SK-N-SH (cell line): ENCODE results near the gene NCKAP5. TPM values are rescaled to one million over a fixed set of nuclear protein-coding genes. Genes with fewer than 3 reads are reported as not detected.

Source experiments
- CTCF ChIA-PET: fragments of 300-600, 350-600 bp; formaldehyde crosslinking; extraction: SDS; loops from one replicate; lab custom pipeline; 2021; lab: Yijun Ruan, JAX
- POLR2A ChIA-PET: fragments of 350-600 bp; sonication (Branson Sonifier 250); formaldehyde crosslinking; extraction: SDS; loops from one replicate; lab custom pipeline; 2020; ENCODE audit warnings: antibody characterized with exemption, inconsistent platforms; lab: Yijun Ruan, JAX
- DNase-seq: peaks from one replicate; pipeline ENCODE4 v3.0.0; 2012
- H2AFZ ChIP-seq: fragments of 200-600 bp; sonication (generic); 2 replicates; pipeline ENCODE4 v1.8.1; 2016; ENCODE audit warnings: antibody characterized with exemption, mild to moderate bottlenecking, low read depth
- H3F3A ChIP-seq: fragments of 200-600 bp; sonication (generic); replicated peaks from 2 replicates; pipeline ENCODE3; 2016; ENCODE audit warnings: antibody characterized with exemption, mild to moderate bottlenecking; ENCODE audit not compliant: insufficient read depth
- H3K27ac ChIP-seq, 2 experiments: fragments of 200-500 bp in 1 of 2; fragments of 200-600 bp in 1 of 2; sonication (Bioruptor generic) in 1 of 2; sonication (generic), shearing (Covaris generic) in 1 of 2; 2 replicates each; pipeline versions ENCODE4 v1.5.1 to v1.6.1; 2014 to 2016; ENCODE audit warnings: low read depth in 2 of 2, inconsistent platforms in 1 of 2, low read length in 1 of 2, mild to moderate bottlenecking in 1 of 2, mixed read lengths in 1 of 2
- H3K27me3 ChIP-seq: fragments of 200-600 bp; sonication (generic), shearing (Covaris generic); 2 replicates; pipeline ENCODE4 v1.6.1; 2016; ENCODE audit warnings: mixed run types; ENCODE audit not compliant: insufficient read depth
- H3K36me3 ChIP-seq, 2 experiments: fragments of 200-500 bp in 1 of 2; fragments of 200-600 bp in 1 of 2; sonication (Bioruptor generic) in 1 of 2; sonication (generic) in 1 of 2; replicated peaks in 1 of 2; 2 replicates each; pipeline versions ENCODE3 to v1.5.1; 2014 to 2016; ENCODE audit warnings: low read length in 1 of 2, mild to moderate bottlenecking in 1 of 2; ENCODE audit not compliant: insufficient read depth in 2 of 2, control insufficient read depth in 1 of 2
- H3K4me1 ChIP-seq, 2 experiments: fragments of 200-500 bp in 1 of 2; fragments of 200-600 bp in 1 of 2; sonication (Bioruptor generic) in 1 of 2; sonication (generic), shearing (Covaris generic) in 1 of 2; 2 replicates each; pipeline versions ENCODE4 v1.5.1 to v1.6.1; 2014 to 2016; ENCODE audit warnings: low read depth in 1 of 2, low read length in 1 of 2, mixed run types in 1 of 2; ENCODE audit not compliant: insufficient read depth in 2 of 2, control insufficient read depth in 1 of 2
- H3K4me2 ChIP-seq: fragments of 200-600 bp; sonication (generic), shearing (Covaris generic); 2 replicates; pipeline ENCODE4 v1.6.1; 2017; ENCODE audit warnings: mixed run types
- H3K4me3 ChIP-seq, 2 experiments: fragments of 200-500 bp in 1 of 2; fragments of 200-600 bp in 1 of 2; sonication (Bioruptor generic) in 1 of 2; sonication (generic), shearing (Covaris generic) in 1 of 2; 2 replicates each; pipeline versions ENCODE4 v1.5.1 to v1.8.1; 2014 to 2016; ENCODE audit warnings: low read depth in 2 of 2, inconsistent platforms in 1 of 2, low read length in 1 of 2, mild to moderate bottlenecking in 1 of 2, mixed read lengths in 1 of 2, moderate library complexity in 1 of 2
- H3K79me2 ChIP-seq: fragments of 200-600 bp; sonication (generic); 2 replicates; pipeline ENCODE4 v1.8.1; 2017; ENCODE audit warnings: mild to moderate bottlenecking; ENCODE audit not compliant: insufficient read depth
- H3K9ac ChIP-seq: fragments of 200-600 bp; sonication (generic); 2 replicates; pipeline ENCODE4 v1.6.1; 2017; ENCODE audit warnings: mixed run types
- H3K9me2 ChIP-seq: fragments of 200-600 bp; sonication (generic); 2 replicates; pipeline ENCODE4 v1.6.1; 2017; ENCODE audit warnings: mixed run types
- H3K9me3 ChIP-seq: fragments of 200-600 bp; sonication (generic); 2 replicates; pipeline ENCODE4 v1.6.1; 2017; ENCODE audit warnings: mixed run types, mild to moderate bottlenecking, moderate library complexity
- H4K20me1 ChIP-seq: fragments of 200-600 bp; sonication (generic); 2 replicates; pipeline ENCODE4 v1.6.1; 2017; ENCODE audit warnings: mild to moderate bottlenecking, mixed run types; ENCODE audit not compliant: insufficient read depth
- CTCF ChIP-seq: fragments of 200-600 bp; sonication (generic); IDR thresholded peaks from 2 replicates; pipeline ENCODE4 v1.6.1; 2017; ENCODE audit warnings: antibody characterized with exemption, mild to moderate bottlenecking, moderate library complexity
- ELF1 ChIP-seq: IDR thresholded peaks from 2 replicates; pipeline ENCODE4 v1.4.0; 2012
- EP300 ChIP-seq, 2 experiments: IDR thresholded peaks; 2 replicates each; pipeline versions ENCODE4 v1.4.0 to v1.6.1; 2012; ENCODE audit warnings: borderline replicate concordance in 1 of 2, low read depth in 1 of 2, low read length in 1 of 2
- EZH2phosphoT487 ChIP-seq: fragments of 200-600 bp; sonication (generic); IDR thresholded peaks from 2 replicates; pipeline ENCODE4 v1.6.1; 2017; ENCODE audit warnings: low read depth, mixed run types, mild to moderate bottlenecking, antibody characterized with exemption, moderate library complexity, borderline replicate concordance
- FOXM1 ChIP-seq: IDR thresholded peaks from 2 replicates; pipeline ENCODE4 v1.4.0; 2012; ENCODE audit warnings: low read depth, mild to moderate bottlenecking
- MAX ChIP-seq: IDR thresholded peaks from 2 replicates; pipeline ENCODE4 v1.4.0; 2012; ENCODE audit warnings: low read depth
- NRF1 ChIP-seq: IDR thresholded peaks from 2 replicates; pipeline ENCODE4 v1.6.1; 2012; ENCODE audit warnings: low read depth, mild to moderate bottlenecking, low read length
- PBX3 ChIP-seq: IDR thresholded peaks from 2 replicates; pipeline ENCODE4; 2012
- POLR2AphosphoS5 ChIP-seq: IDR thresholded peaks from 2 replicates; pipeline ENCODE4 v1.6.1; 2012; ENCODE audit warnings: low read depth, low read length
- RXRA ChIP-seq: IDR thresholded peaks from 2 replicates; pipeline ENCODE4 v1.4.0; 2012; ENCODE audit warnings: low read depth, mild to moderate bottlenecking, borderline replicate concordance
- USF1 ChIP-seq: IDR thresholded peaks from 2 replicates; pipeline ENCODE4 v1.4.0; 2012; ENCODE audit warnings: low read depth, borderline replicate concordance
- USF2 ChIP-seq: fragments of 150-350 bp; IDR thresholded peaks from 2 replicates; pipeline ENCODE4 v1.6.1; 2017; ENCODE audit warnings: antibody characterized with exemption, low read length, low read depth, borderline replicate concordance
- ZBTB33 ChIP-seq: IDR thresholded peaks from 2 replicates; pipeline ENCODE4 v1.4.0; 2012; ENCODE audit warnings: low read depth, borderline replicate concordance
- WGBS: methylation state at CpG from one replicate; pipeline ENCODE4 v1.1.6; 2017; ENCODE audit warnings: low lambda C conversion rate; 5-methylcytosine and 5-hydroxymethylcytosine counted together
- polyA plus RNA-seq, 3 experiments: library from polyadenylated mRNA; depleted of rRNA; stranded (reverse); fragments of >200 nt; gene quantifications; 2 replicates each; pipeline ENCODE4 v1.2.3, GENCODE V29; 2012

The NCKAP5 gene
- polyA plus RNA-seq, 1 of the 3 experiments (the other 2 are of a cell fraction), result 0.02 TPM

- no peaks in the 10 kb centered on the region for H3K36me3 ChIP-seq
- no peak for DNase-seq
- no peak overlapping the region for H3K4me2 ChIP-seq
- no peaks in the 10 kb centered on the region for H3K9me3 ChIP-seq
- 88% methylated on average over 1 of the region's 1 CpG for WGBS
- H3K9ac ChIP-seq, result no peak overlapping the region
- ChIA-PET CTCF (no interaction called here), POLR2A (no interaction called here)
- H3K4me1 ChIP-seq, result no peaks in the 10 kb centered on the region
- H3K9me2 ChIP-seq, result no peaks in the 10 kb centered on the region
- no peaks in the 10 kb centered on the region for H4K20me1 ChIP-seq
- H2AFZ ChIP-seq, result no peak overlapping the region
- H3K27ac ChIP-seq, result no peak overlapping the region
- H3K27me3 ChIP-seq, result no peaks in the 10 kb centered on the region
- no peaks in the 10 kb centered on the region for H3K79me2 ChIP-seq
- H3F3A ChIP-seq, result no peaks in the 10 kb centered on the region
- no peak overlapping the region for H3K4me3 ChIP-seq
- TF ChIP-seq FOXM1, result no peak
- no peak for TF ChIP-seq EZH2phosphoT487
- TF ChIP-seq ZBTB33, result no peak
- no peak for TF ChIP-seq USF2
- TF ChIP-seq ELF1, result no peak
- TF ChIP-seq PBX3, result no peak
- TF ChIP-seq NRF1, result no peak
- no peak for TF ChIP-seq EP300 (IDR thresholded peaks at IDR 0.05; ENCODE audit: borderline replicate concordance in 1 of 2, low read depth in 1 of 2, low read length in 1 of 2)
- TF ChIP-seq MAX, result no peak
- TF ChIP-seq, all 33 proteins: peak for 0
These were observed 444.9 kb downstream of the NCKAP5 start for GRCh38 chr2:133123393-133123792.

GRCh38 chr2:133122529-133122928 lies 445.7 kb downstream of the NCKAP5 start:
- DNase-seq, result no peak
- no peak for TF ChIP-seq NRF1
- no peak for TF ChIP-seq CTCF
- no peak for TF ChIP-seq USF1
- no peak for TF ChIP-seq POLR2AphosphoS5
- no peak for TF ChIP-seq RXRA
- Histone ChIP-seq H3K79me2 (no peaks in the 10 kb centered on the region), H3K4me3 (no peak overlapping the region), H3F3A (no peaks in the 10 kb centered on the region), H3K27me3 (no peaks in the 10 kb centered on the region), H3K27ac (no peak overlapping the region), H3K36me3 (no peaks in the 10 kb centered on the region), H4K20me1 (no peaks in the 10 kb centered on the region), H3K9me2 (no peaks in the 10 kb centered on the region), H3K4me2 (no peak overlapping the region), H2AFZ (no peak overlapping the region), H3K9me3 (no peaks in the 10 kb centered on the region), H3K4me1 (no peaks in the 10 kb centered on the region), H3K9ac (no peak overlapping the region)
- CTCF ChIA-PET, result no interaction called here
- POLR2A ChIA-PET, result no interaction called here
- WGBS, result 21% methylated on average over 1 of the region's 1 CpG
